Duodenal mucosa (tissue), 2 donors: ENCODE results near the gene PSME1.

Experiments used
- H3K27ac ChIP-seq: one replicate; pipeline ENCODE4 v1.7.0; 2013; ENCODE audit warnings: low read depth, low read length
- H3K27me3 ChIP-seq, 2 donors: one replicate each; pipeline ENCODE4 v1.7.0; 2013; ENCODE audit warnings: low read length in 2 of 2, control low read depth in 1 of 2; ENCODE audit not compliant: insufficient read depth in 2 of 2, control insufficient read depth in 1 of 2
- H3K36me3 ChIP-seq, 2 donors: one replicate each; pipeline ENCODE4 v1.7.0; 2013; ENCODE audit warnings: low read length in 2 of 2, control low read depth in 1 of 2; ENCODE audit not compliant: insufficient read depth in 2 of 2, control insufficient read depth in 1 of 2
- H3K4me1 ChIP-seq, 2 donors: one replicate each; pipeline ENCODE4 v1.7.0; 2013; ENCODE audit warnings: low read length in 2 of 2, control low read depth in 1 of 2; ENCODE audit not compliant: insufficient read depth in 2 of 2, control insufficient read depth in 1 of 2
- H3K4me3 ChIP-seq, 2 donors: one replicate each; pipeline ENCODE4 v1.7.0; 2013; ENCODE audit warnings: low read length in 2 of 2, low read depth in 1 of 2
- H3K9ac ChIP-seq, 2 donors: one replicate each; pipeline ENCODE4 v1.7.0; 2013; ENCODE audit warnings: low read length in 2 of 2, low read depth in 1 of 2
- H3K9me3 ChIP-seq, 2 donors: one replicate each; pipeline ENCODE4 v1.7.0; 2013; ENCODE audit warnings: low read length in 2 of 2, control low read depth in 1 of 2; ENCODE audit not compliant: control insufficient read depth in 1 of 2

PSME1 gene

DNA sequence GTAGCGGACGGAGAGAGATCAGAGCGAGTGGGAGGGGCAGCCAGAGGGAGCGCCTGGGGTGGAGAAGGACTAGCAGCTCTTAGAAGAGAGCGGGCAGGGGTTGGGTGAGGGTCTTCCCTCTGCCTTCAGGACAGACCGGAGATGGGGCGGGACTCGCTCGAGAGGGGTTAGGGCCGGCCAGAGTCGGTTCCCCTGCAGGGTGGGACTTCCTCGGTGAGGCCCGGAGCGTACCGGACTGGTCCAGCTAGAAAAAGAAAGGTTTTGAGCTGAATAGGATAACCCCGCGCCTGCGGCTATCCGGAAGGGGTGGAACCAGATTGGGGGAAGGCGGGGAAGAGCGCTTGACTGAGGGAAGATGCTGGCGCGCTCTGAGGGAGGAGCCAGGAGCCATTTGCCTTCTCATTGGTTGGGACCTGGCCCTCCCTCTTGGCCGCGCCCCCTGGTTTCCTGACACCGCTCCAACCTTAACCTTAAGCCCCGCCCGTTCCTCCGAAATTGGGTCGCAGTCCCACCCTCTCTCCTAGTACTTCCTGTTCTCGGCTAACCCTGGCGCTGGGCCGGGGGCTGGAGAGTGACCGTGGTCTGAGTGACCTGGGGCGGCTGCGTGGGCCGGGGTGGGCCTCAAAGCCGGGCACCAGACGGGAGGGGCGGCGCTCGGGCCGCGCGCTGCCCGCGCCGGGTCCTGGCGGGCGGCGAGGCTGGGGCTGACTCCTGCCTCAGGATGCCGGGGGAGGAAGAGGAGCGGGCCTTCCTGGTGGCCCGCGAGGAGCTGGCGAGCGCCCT is 11.2 kb downstream of the PSME1 start, which contains the start of gene RNF31:
RNF31 (plus strand) TSS at position 521 of the 783 bp plus-strand sequence; CDS start at position 722, 201 bp downstream.
- H3K4me1 ChIP-seq = peaks cover 47% of the 10 kb centered on the region in 2 donors

DNA sequence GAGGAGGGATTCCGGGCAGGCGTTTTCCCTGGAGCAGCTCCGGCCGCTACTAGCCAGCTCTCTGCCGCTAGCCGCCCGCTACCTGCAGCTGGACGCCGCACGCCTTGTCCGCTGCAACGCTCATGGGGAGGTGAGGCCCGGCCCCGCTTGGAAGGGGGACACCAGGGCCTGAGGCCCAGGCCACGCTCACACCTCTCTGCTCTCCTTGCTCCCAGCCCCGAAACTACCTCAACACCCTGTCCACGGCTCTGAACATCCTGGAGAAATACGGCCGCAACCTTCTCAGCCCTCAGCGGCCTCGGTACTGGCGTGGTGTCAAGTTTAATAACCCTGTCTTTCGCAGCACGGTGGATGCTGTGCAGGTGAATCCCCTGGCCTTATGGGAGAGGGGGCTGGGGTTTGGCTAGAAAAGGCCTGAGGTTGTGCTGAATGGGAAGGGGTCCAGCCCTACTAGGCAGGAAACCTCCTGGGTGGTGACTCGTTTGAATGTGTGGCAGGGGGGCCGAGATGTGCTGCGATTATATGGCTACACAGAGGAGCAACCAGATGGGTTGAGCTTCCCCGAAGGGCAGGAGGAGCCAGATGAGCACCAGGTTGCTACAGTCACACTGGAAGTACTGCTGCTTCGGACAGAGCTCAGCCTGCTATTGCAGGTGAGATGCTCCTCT is 11.9 kb downstream of the PSME1 start:
- Histone ChIP-seq H3K9ac (peak overlapping the region; percentile 84 to 94), H3K27ac (peak overlapping the region; percentile 46), H3K36me3 (peaks cover 41 to 60% of the 10 kb centered on the region in 2 donors), H3K4me3 (peak overlapping the region; percentile 77 to 100), H3K27me3 (no peaks in the 10 kb centered on the region), H3K4me1 (peaks cover 41 to 43% of the 10 kb centered on the region in 2 donors), H3K9me3 (no peaks in the 10 kb centered on the region)

More for the DNA sequence above, 11.2 kb downstream of the PSME1 start, which contains the start of gene RNF31:
- Histone ChIP-seq H3K27ac (peak within 1 kb of the TSS; percentile 94), H3K4me3 (peak within 1 kb of the TSS; percentile 77 to 100), H3K9me3 (no peaks in the 10 kb centered on the region), H3K9ac (peak within 1 kb of the TSS; percentile 94 to 95), H3K36me3 (peaks cover 41 to 57% of the 10 kb centered on the region in 2 donors), H3K27me3 (no peaks in the 10 kb centered on the region)

DNA sequence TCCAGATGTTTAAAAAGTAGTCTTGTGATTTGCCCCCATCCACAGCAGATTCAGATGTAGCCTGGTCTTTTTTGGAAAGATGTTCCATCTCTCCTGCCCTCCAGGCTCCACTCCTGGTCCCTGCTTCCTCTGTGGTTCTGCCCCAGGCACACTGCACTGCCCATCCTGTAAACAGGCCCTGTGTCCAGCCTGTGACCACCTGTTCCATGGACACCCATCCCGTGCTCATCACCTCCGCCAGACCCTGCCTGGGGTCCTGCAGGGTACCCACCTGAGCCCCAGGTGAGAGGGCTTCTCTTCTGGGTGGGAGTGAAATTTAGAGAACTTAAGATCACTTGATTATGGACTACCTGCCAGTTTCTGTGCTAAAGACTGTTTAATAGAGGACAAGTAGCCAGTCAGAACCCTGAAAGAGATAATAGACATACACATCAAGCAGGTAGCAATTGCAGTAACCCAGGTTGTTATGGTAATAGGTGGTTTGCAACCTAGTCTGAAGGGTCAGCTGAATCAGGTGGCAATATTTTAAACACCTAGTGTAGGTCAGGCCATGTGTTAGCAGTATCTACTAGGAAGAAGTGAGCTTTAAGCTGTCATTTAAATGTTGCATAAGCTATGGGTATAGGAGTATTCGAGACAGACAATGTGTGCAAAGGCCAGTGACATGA is 13.4 kb downstream of the PSME1 start:
- H3K4me1 ChIP-seq = peaks cover 26 to 28% of the 10 kb centered on the region in 2 donors
- no peaks in the 10 kb centered on the region for H3K9me3 ChIP-seq
- no peak overlapping the region for H3K4me3 ChIP-seq
- H3K9ac ChIP-seq = peak overlapping the region in 1 of 2 donors; percentile 16
- H3K36me3 ChIP-seq = peaks cover 31 to 47% of the 10 kb centered on the region in 2 donors
- H3K27me3 ChIP-seq = no peaks in the 10 kb centered on the region
- no peak overlapping the region for H3K27ac ChIP-seq

DNA sequence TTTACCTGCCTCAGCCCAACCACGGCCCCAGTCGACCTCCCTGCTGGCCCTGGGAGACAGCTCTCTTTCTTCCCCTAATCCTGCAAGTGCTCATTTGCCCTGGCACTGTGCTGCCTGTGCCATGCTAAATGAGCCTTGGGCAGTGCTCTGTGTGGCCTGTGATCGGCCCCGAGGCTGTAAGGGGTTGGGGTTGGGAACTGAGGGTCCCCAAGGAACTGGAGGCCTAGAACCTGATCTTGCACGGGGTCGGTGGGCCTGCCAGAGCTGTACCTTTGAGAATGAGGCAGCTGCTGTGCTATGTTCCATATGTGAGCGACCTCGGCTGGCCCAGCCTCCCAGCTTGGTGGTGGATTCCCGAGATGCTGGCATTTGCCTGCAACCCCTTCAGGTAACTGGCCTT is 14.1 kb downstream of the PSME1 start:
- Histone ChIP-seq H3K9ac (peak overlapping the region in 1 of 2 donors; percentile 16), H3K9me3 (no peaks in the 10 kb centered on the region), H3K36me3 (peaks cover 30 to 47% of the 10 kb centered on the region in 2 donors)

DNA sequence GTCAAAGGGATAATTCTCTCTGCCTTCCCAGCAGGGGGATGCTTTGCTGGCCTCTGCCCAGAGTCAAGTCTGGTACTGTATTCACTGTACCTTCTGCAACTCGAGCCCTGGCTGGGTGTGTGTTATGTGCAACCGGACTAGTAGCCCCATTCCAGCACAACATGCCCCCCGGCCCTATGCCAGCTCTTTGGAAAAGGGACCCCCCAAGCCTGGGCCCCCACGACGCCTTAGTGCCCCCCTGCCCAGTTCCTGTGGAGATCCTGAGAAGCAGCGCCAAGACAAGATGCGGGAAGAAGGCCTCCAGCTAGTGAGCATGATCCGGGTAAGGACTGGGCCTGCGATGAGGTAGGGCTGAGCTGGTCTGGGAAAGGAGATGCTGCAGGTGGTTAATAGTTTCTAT is 14.6 kb downstream of the PSME1 start:
- H3K9ac ChIP-seq = no peak overlapping the region
- no peaks in the 10 kb centered on the region for H3K27me3 ChIP-seq
- H3K4me3 ChIP-seq = no peak overlapping the region
- peaks cover 15 to 16% of the 10 kb centered on the region in 2 donors for H3K4me1 ChIP-seq
- H3K27ac ChIP-seq = no peak overlapping the region
- H3K9me3 ChIP-seq = no peaks in the 10 kb centered on the region
- peaks cover 35 to 52% of the 10 kb centered on the region in 2 donors for H3K36me3 ChIP-seq

More for the DNA sequence above, 14.1 kb downstream of the PSME1 start:
- H3K4me1 ChIP-seq = peaks cover 20 to 21% of the 10 kb centered on the region in 2 donors
- H3K4me3 ChIP-seq = no peak overlapping the region
- no peaks in the 10 kb centered on the region for H3K27me3 ChIP-seq
- H3K27ac ChIP-seq = no peak overlapping the region

DNA sequence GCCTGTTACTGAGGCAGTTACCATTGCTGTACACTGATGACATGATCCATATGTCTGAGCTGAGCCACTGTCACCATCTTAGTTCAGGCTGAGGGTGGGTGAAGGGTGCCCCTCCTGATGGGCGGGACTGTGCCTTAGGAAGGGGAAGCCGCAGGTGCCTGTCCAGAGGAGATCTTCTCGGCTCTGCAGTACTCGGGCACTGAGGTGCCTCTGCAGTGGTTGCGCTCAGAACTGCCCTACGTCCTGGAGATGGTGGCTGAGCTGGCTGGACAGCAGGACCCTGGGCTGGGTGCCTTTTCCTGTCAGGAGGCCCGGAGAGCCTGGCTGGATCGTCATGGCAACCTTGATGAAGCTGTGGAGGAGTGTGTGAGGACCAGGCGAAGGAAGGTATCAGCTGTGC is 15.0 kb downstream of the PSME1 start:
- no peaks in the 10 kb centered on the region for H3K9me3 ChIP-seq
- H3K9ac ChIP-seq = no peak overlapping the region
- H3K36me3 ChIP-seq = peaks cover 39 to 56% of the 10 kb centered on the region in 2 donors
- H3K27ac ChIP-seq = no peak overlapping the region
- peaks cover 11 to 12% of the 10 kb centered on the region in 2 donors for H3K4me1 ChIP-seq
- no peaks in the 10 kb centered on the region for H3K27me3 ChIP-seq
- H3K4me3 ChIP-seq = no peak overlapping the region

DNA sequence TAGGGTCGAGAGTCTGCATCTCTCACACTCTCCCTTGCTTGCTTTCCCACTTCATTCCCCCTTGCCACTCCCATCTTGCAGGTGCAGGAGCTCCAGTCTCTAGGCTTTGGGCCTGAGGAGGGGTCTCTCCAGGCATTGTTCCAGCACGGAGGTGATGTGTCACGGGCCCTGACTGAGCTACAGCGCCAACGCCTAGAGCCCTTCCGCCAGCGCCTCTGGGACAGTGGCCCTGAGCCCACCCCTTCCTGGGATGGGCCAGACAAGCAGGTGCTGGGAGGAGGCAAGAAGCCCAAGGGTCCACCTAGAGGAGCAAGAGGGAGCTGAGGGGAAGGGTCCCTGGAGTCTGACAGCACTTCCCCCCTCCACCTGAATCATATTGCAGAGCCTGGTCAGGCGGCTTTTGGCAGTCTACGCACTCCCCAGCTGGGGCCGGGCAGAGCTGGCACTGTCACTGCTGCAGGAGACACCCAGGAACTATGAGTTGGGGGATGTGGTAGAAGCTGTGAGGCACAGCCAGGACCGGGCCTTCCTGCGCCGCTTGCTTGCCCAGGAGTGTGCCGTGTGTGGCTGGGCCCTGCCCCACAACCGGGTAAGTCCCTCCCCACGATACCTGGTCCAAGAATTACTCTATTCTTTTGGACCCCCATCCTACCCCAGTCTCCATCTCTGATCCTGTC is 15.5 kb downstream of the PSME1 start:
- Histone ChIP-seq H3K4me3 (no peak overlapping the region), H3K36me3 (peaks cover 40 to 62% of the 10 kb centered on the region in 2 donors), H3K4me1 (peaks cover 11 to 12% of the 10 kb centered on the region in 2 donors), H3K9me3 (no peaks in the 10 kb centered on the region), H3K9ac (no peak overlapping the region), H3K27ac (no peak overlapping the region), H3K27me3 (no peaks in the 10 kb centered on the region)

DNA sequence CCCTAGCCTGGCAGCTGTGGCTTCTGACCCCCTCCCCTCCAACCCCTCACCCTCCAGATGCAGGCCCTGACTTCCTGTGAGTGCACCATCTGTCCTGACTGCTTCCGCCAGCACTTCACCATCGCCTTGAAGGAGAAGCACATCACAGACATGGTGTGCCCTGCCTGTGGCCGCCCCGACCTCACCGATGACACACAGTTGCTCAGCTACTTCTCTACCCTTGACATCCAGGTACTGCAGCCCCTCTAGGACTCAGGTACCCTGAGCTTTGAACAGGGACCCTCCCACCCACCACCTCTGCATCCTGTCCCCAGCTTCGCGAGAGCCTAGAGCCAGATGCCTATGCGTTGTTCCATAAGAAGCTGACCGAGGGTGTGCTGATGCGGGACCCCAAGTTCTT is 19.1 kb downstream of the PSME1 start:
- H3K27ac ChIP-seq = no peak overlapping the region
- no peaks in the 10 kb centered on the region for H3K27me3 ChIP-seq
- peaks cover 51 to 76% of the 10 kb centered on the region in 2 donors for H3K36me3 ChIP-seq
- H3K4me3 ChIP-seq = no peak overlapping the region
- no peaks in the 10 kb centered on the region for H3K9me3 ChIP-seq
- no peaks in the 10 kb centered on the region for H3K4me1 ChIP-seq
- no peak overlapping the region for H3K9ac ChIP-seq

DNA sequence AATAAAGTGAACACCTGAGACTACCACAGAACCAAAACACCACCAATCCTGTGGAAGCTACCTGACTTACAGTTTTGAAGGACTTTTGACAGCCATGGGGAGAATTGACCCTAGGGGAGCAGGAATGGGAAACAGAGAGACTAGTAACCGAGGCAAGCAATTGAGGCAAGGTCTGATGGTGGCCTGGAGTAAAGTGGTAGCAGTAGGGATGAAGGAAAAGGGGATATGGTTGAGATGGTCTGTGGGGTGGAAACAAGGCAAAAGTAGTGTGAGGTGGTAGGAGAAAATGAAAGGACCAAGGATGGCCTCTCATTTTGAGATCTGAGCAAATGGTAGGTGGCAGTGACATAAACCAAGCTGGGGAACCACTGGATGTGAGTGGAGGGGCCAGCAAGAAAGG is 20.8 kb downstream of the PSME1 start:
- H3K9me3 ChIP-seq = no peaks in the 10 kb centered on the region
- peaks cover 43 to 64% of the 10 kb centered on the region in 2 donors for H3K36me3 ChIP-seq

More for the DNA sequence above, 20.8 kb downstream of the PSME1 start:
- Histone ChIP-seq H3K27ac (no peak overlapping the region), H3K4me1 (peaks cover 9 to 10% of the 10 kb centered on the region in 2 donors), H3K27me3 (no peaks in the 10 kb centered on the region), H3K4me3 (no peak overlapping the region), H3K9ac (no peak overlapping the region)
